SK-N-SH (cell line): ENCODE measurements around the gene TXNDC17. TPM values are rescaled to one million over a fixed set of nuclear protein-coding genes. Genes with fewer than 3 reads are reported as not detected.

Experiments
- CTCF ChIA-PET: fragments of 300-600, 350-600 bp; formaldehyde crosslinking; extraction: SDS; loops from one replicate; lab custom pipeline; 2021; lab: Yijun Ruan, JAX
- POLR2A ChIA-PET: fragments of 350-600 bp; sonication (Branson Sonifier 250); formaldehyde crosslinking; extraction: SDS; loops from one replicate; lab custom pipeline; 2020; ENCODE audit warnings: antibody characterized with exemption, inconsistent platforms; lab: Yijun Ruan, JAX
- DNase-seq: peaks from one replicate; pipeline ENCODE4 v3.0.0; 2012
- H2AFZ ChIP-seq: fragments of 200-600 bp; sonication (generic); 2 replicates; pipeline ENCODE4 v1.8.1; 2016; ENCODE audit warnings: antibody characterized with exemption, mild to moderate bottlenecking, low read depth
- H3F3A ChIP-seq: fragments of 200-600 bp; sonication (generic); replicated peaks from 2 replicates; pipeline ENCODE3; 2016; ENCODE audit warnings: antibody characterized with exemption, mild to moderate bottlenecking; ENCODE audit not compliant: insufficient read depth
- H3K27ac ChIP-seq, 2 experiments: fragments of 200-500 bp in 1 of 2; fragments of 200-600 bp in 1 of 2; sonication (Bioruptor generic) in 1 of 2; sonication (generic), shearing (Covaris generic) in 1 of 2; 2 replicates each; pipeline versions ENCODE4 v1.5.1 to v1.6.1; 2014 to 2016; ENCODE audit warnings: low read depth in 2 of 2, inconsistent platforms in 1 of 2, low read length in 1 of 2, mild to moderate bottlenecking in 1 of 2, mixed read lengths in 1 of 2
- H3K27me3 ChIP-seq: fragments of 200-600 bp; sonication (generic), shearing (Covaris generic); 2 replicates; pipeline ENCODE4 v1.6.1; 2016; ENCODE audit warnings: mixed run types; ENCODE audit not compliant: insufficient read depth
- H3K36me3 ChIP-seq, 2 experiments: fragments of 200-500 bp in 1 of 2; fragments of 200-600 bp in 1 of 2; sonication (Bioruptor generic) in 1 of 2; sonication (generic) in 1 of 2; replicated peaks in 1 of 2; 2 replicates each; pipeline versions ENCODE3 to v1.5.1; 2014 to 2016; ENCODE audit warnings: low read length in 1 of 2, mild to moderate bottlenecking in 1 of 2; ENCODE audit not compliant: insufficient read depth in 2 of 2, control insufficient read depth in 1 of 2
- H3K4me1 ChIP-seq, 2 experiments: fragments of 200-500 bp in 1 of 2; fragments of 200-600 bp in 1 of 2; sonication (Bioruptor generic) in 1 of 2; sonication (generic), shearing (Covaris generic) in 1 of 2; 2 replicates each; pipeline versions ENCODE4 v1.5.1 to v1.6.1; 2014 to 2016; ENCODE audit warnings: low read depth in 1 of 2, low read length in 1 of 2, mixed run types in 1 of 2; ENCODE audit not compliant: insufficient read depth in 2 of 2, control insufficient read depth in 1 of 2
- H3K4me2 ChIP-seq: fragments of 200-600 bp; sonication (generic), shearing (Covaris generic); 2 replicates; pipeline ENCODE4 v1.6.1; 2017; ENCODE audit warnings: mixed run types
- H3K4me3 ChIP-seq, 2 experiments: fragments of 200-500 bp in 1 of 2; fragments of 200-600 bp in 1 of 2; sonication (Bioruptor generic) in 1 of 2; sonication (generic), shearing (Covaris generic) in 1 of 2; 2 replicates each; pipeline versions ENCODE4 v1.5.1 to v1.8.1; 2014 to 2016; ENCODE audit warnings: low read depth in 2 of 2, inconsistent platforms in 1 of 2, low read length in 1 of 2, mild to moderate bottlenecking in 1 of 2, mixed read lengths in 1 of 2, moderate library complexity in 1 of 2
- H3K79me2 ChIP-seq: fragments of 200-600 bp; sonication (generic); 2 replicates; pipeline ENCODE4 v1.8.1; 2017; ENCODE audit warnings: mild to moderate bottlenecking; ENCODE audit not compliant: insufficient read depth
- H3K9ac ChIP-seq: fragments of 200-600 bp; sonication (generic); 2 replicates; pipeline ENCODE4 v1.6.1; 2017; ENCODE audit warnings: mixed run types
- H3K9me2 ChIP-seq: fragments of 200-600 bp; sonication (generic); 2 replicates; pipeline ENCODE4 v1.6.1; 2017; ENCODE audit warnings: mixed run types
- H3K9me3 ChIP-seq: fragments of 200-600 bp; sonication (generic); 2 replicates; pipeline ENCODE4 v1.6.1; 2017; ENCODE audit warnings: mixed run types, mild to moderate bottlenecking, moderate library complexity
- H4K20me1 ChIP-seq: fragments of 200-600 bp; sonication (generic); 2 replicates; pipeline ENCODE4 v1.6.1; 2017; ENCODE audit warnings: mild to moderate bottlenecking, mixed run types; ENCODE audit not compliant: insufficient read depth
- EZH2phosphoT487 ChIP-seq: fragments of 200-600 bp; sonication (generic); IDR thresholded peaks from 2 replicates; pipeline ENCODE4 v1.6.1; 2017; ENCODE audit warnings: low read depth, mixed run types, mild to moderate bottlenecking, antibody characterized with exemption, moderate library complexity, borderline replicate concordance
- FOSL2 ChIP-seq: IDR thresholded peaks from 2 replicates; pipeline ENCODE4 v1.4.0; 2012; ENCODE audit warnings: low read depth, mild to moderate bottlenecking, moderate library complexity, borderline replicate concordance
- FOXM1 ChIP-seq: IDR thresholded peaks from 2 replicates; pipeline ENCODE4 v1.4.0; 2012; ENCODE audit warnings: low read depth, mild to moderate bottlenecking
- GATA2 ChIP-seq: sonication (generic); formaldehyde crosslinking; IDR thresholded peaks from 2 replicates; pipeline ENCODE4 v1.5.0; 2020; ENCODE audit warnings: mild to moderate bottlenecking, missing genetic modification reagents
- MEF2A ChIP-seq: IDR thresholded peaks from 2 replicates; pipeline ENCODE4 v1.4.0; 2012; ENCODE audit warnings: low read depth, borderline replicate concordance
- NFIC ChIP-seq: IDR thresholded peaks from 2 replicates; pipeline ENCODE4 v1.4.0; 2012; ENCODE audit warnings: borderline replicate concordance
- POLR2AphosphoS5 ChIP-seq: IDR thresholded peaks from 2 replicates; pipeline ENCODE4 v1.6.1; 2012; ENCODE audit warnings: low read depth, low read length
- RAD21 ChIP-seq: IDR thresholded peaks from 2 replicates; pipeline ENCODE4 v1.6.1; 2012; ENCODE audit warnings: mild to moderate bottlenecking, low read length
- RCOR1 ChIP-seq: fragments of 150-350 bp; IDR thresholded peaks from 2 replicates; pipeline ENCODE4 v1.6.1; 2017; ENCODE audit warnings: antibody characterized with exemption, low read length
- RFX5 ChIP-seq: IDR thresholded peaks from 2 replicates; pipeline ENCODE4 v1.6.1; 2012; ENCODE audit warnings: mild to moderate bottlenecking, improper control_type of control experiment, low read length
- SMC3 ChIP-seq: IDR thresholded peaks from 2 replicates; pipeline ENCODE4 v1.6.1; 2012; ENCODE audit warnings: low read depth, low read length, improper control_type of control experiment
- TCF12 ChIP-seq: IDR thresholded peaks from 2 replicates; pipeline ENCODE4 v1.4.0; 2012
- TEAD4 ChIP-seq: IDR thresholded peaks from 2 replicates; pipeline ENCODE4 v1.4.0; 2012; ENCODE audit warnings: mild to moderate bottlenecking, borderline replicate concordance; ENCODE audit not compliant: insufficient read depth
- YY1 ChIP-seq: IDR thresholded peaks from 2 replicates; pipeline ENCODE4 v1.4.0; 2012; ENCODE audit warnings: low read depth, mild to moderate bottlenecking
- WGBS: methylation state at CpG from one replicate; pipeline ENCODE4 v1.1.6; 2017; ENCODE audit warnings: low lambda C conversion rate; 5-methylcytosine and 5-hydroxymethylcytosine counted together
- polyA plus RNA-seq, 3 experiments: library from polyadenylated mRNA; depleted of rRNA; stranded (reverse); fragments of >200 nt; gene quantifications; 2 replicates each; pipeline ENCODE4 v1.2.3, GENCODE V29; 2012
- TF ChIP-seq, protein P1 (sequence below): IDR thresholded peaks from 2 replicates; pipeline ENCODE4; 2012
- TF ChIP-seq, protein P2 (sequence below): fragments of 150-350 bp; IDR thresholded peaks from 2 replicates; pipeline ENCODE4 v1.6.1; 2017; ENCODE audit warnings: antibody characterized with exemption, low read length, low read depth, borderline replicate concordance
- TF ChIP-seq, protein P3 (sequence below): fragments of 150-350 bp; IDR thresholded peaks from 2 replicates; pipeline ENCODE4 v1.6.1; 2016; ENCODE audit warnings: mild to moderate bottlenecking, low read depth, low read length
- TF ChIP-seq, protein P4 (sequence below): IDR thresholded peaks from 2 replicates; pipeline ENCODE4 v1.6.1; 2012; ENCODE audit warnings: mild to moderate bottlenecking, low read depth, low read length, moderate library complexity

The TXNDC17 gene
- polyA plus RNA-seq, 1 of the 3 experiments (the other 2 are of a cell fraction) = 644 TPM

DNA sequence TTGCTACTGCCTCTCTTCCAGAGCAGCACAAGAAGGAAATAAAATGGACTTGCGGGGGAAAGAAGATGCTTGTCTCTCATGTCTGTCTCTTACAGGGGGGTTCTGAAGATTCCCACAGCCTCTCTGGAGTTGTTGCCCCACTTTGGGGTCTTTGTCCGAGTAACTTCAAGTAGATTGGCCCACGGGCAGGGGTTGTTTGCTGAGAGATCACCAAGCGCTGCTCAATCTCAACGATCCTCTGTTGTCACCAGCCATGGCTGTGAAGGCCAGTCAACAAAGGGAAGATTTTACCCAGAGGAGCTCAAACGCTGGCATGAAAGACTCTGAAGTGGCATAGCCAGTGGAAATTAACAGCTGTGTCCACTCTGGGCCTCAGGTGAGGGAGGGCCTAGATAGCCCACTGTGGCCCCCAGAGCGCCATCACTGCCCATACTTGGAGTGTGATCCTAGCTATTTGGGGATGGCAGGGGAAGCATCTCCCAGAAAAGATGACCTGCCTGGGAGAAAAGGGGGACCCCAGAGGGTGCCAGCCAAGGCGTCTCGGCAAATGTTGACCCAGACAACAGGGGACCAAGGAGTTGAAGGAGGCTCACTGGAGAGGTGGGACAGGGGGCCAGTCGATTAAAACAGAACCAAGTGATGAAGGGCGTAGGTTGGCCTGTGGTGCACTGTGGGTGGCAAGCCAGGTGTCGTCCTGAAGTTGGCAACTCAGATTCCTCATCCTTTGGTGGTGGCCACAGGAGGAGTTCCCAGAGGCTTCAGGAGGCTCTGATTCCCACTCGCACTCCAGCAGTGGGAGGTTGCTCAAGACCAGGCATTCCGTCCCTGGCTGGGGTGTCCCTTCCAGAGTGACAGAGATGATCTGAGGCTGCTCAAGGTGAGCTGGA, 44.3 kb downstream of the TXNDC17 start (continued):
- no peak for TF ChIP-seq SMC3
- TF ChIP-seq, protein P1, sequence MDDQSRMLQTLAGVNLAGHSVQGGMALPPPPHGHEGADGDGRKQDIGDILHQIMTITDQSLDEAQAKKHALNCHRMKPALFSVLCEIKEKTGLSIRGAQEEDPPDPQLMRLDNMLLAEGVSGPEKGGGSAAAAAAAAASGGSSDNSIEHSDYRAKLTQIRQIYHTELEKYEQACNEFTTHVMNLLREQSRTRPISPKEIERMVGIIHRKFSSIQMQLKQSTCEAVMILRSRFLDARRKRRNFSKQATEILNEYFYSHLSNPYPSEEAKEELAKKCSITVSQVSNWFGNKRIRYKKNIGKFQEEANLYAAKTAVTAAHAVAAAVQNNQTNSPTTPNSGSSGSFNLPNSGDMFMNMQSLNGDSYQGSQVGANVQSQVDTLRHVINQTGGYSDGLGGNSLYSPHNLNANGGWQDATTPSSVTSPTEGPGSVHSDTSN = no peak
- TF ChIP-seq, protein P2, sequence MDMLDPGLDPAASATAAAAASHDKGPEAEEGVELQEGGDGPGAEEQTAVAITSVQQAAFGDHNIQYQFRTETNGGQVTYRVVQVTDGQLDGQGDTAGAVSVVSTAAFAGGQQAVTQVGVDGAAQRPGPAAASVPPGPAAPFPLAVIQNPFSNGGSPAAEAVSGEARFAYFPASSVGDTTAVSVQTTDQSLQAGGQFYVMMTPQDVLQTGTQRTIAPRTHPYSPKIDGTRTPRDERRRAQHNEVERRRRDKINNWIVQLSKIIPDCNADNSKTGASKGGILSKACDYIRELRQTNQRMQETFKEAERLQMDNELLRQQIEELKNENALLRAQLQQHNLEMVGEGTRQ = no peak
- no peak for TF ChIP-seq YY1
- TF ChIP-seq, protein P3, sequence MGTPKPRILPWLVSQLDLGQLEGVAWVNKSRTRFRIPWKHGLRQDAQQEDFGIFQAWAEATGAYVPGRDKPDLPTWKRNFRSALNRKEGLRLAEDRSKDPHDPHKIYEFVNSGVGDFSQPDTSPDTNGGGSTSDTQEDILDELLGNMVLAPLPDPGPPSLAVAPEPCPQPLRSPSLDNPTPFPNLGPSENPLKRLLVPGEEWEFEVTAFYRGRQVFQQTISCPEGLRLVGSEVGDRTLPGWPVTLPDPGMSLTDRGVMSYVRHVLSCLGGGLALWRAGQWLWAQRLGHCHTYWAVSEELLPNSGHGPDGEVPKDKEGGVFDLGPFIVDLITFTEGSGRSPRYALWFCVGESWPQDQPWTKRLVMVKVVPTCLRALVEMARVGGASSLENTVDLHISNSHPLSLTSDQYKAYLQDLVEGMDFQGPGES = no peak

DNA sequence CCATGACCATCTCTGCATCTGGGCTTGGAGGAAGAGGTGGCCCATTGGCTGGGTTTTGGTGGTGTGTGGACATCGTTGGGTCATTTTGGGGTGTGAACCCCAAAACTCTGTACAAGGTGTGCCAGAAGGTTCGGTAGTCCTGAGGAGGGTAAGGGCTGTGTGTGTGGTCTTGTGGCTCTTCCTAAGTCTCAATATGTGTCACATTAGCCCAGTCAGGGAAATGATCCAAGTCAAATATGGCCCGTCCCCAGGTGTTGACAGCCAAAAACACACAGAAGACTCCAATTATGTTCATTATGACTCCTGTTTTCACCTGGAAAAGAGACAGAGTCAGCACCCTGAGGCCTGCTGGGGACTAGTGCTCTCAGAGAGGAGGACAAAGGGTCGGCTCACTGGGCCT, 45.2 kb downstream of the TXNDC17 start:
- ChIA-PET POLR2A (no interaction called here), CTCF (no interaction called here)
- Histone ChIP-seq H2AFZ (no peak overlapping the region), H3K9me3 (no peaks in the 10 kb centered on the region), H3K27me3 (peaks cover 76% of the 10 kb centered on the region), H3K27ac (no peak overlapping the region), H3K4me3 (no peak overlapping the region), H3K9me2 (no peaks in the 10 kb centered on the region), H3K36me3 (no peaks in the 10 kb centered on the region), H3K4me2 (no peak overlapping the region), H3K79me2 (no peaks in the 10 kb centered on the region), H3K4me1 (no peaks in the 10 kb centered on the region), H4K20me1 (no peaks in the 10 kb centered on the region), H3K9ac (no peak overlapping the region), H3F3A (no peaks in the 10 kb centered on the region)
- DNase-seq = no peak
- TF ChIP-seq RAD21 (no peak), FOSL2 (no peak), TEAD4 (no peak), RCOR1 (no peak), NFIC (no peak), TCF12 (no peak), FOXM1 (no peak), GATA2 (no peak), EZH2phosphoT487 (no peak), RFX5 (no peak), SMC3 (no peak), MEF2A (no peak), POLR2AphosphoS5 (no peak)
- TF ChIP-seq, protein P2 = no peak
- TF ChIP-seq, protein P4, sequence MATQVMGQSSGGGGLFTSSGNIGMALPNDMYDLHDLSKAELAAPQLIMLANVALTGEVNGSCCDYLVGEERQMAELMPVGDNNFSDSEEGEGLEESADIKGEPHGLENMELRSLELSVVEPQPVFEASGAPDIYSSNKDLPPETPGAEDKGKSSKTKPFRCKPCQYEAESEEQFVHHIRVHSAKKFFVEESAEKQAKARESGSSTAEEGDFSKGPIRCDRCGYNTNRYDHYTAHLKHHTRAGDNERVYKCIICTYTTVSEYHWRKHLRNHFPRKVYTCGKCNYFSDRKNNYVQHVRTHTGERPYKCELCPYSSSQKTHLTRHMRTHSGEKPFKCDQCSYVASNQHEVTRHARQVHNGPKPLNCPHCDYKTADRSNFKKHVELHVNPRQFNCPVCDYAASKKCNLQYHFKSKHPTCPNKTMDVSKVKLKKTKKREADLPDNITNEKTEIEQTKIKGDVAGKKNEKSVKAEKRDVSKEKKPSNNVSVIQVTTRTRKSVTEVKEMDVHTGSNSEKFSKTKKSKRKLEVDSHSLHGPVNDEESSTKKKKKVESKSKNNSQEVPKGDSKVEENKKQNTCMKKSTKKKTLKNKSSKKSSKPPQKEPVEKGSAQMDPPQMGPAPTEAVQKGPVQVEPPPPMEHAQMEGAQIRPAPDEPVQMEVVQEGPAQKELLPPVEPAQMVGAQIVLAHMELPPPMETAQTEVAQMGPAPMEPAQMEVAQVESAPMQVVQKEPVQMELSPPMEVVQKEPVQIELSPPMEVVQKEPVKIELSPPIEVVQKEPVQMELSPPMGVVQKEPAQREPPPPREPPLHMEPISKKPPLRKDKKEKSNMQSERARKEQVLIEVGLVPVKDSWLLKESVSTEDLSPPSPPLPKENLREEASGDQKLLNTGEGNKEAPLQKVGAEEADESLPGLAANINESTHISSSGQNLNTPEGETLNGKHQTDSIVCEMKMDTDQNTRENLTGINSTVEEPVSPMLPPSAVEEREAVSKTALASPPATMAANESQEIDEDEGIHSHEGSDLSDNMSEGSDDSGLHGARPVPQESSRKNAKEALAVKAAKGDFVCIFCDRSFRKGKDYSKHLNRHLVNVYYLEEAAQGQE = no peak
- TF ChIP-seq, protein P3 = no peak
- 0% methylated on average over 3 of the region's 4 CpGs for WGBS
